Hematopoietic multipotent progenitor cell treated with erythropoietin and hydrocortisone succinate and interleukin-3 and kit ligand, for 8 days (in vitro differentiated cells): ENCODE results near the gene RPL35.

Experiments
- DNase-seq: peaks from one replicate; pipeline ENCODE4 v3.0.0-alpha.2; 2015

The RPL35 gene

GRCh38 chr9:124875501-124875900 lies 13.7 kb upstream of the RPL35 start:
- DNase-seq = no peak

GRCh38 chr9:124873664-124874063 lies 11.9 kb upstream of the RPL35 start:
- DNase-seq = no peak

- DNase-seq = no peak
Measured at GRCh38 chr9:124871156-124871561, 9.4 kb upstream of the RPL35 start.

- DNase-seq = no peak
Measured at GRCh38 chr9:124870723-124871122, 9.0 kb upstream of the RPL35 start.

- DNase-seq = peak; percentile 62
Measured at GRCh38 chr9:124869986-124870560, 8.3 kb upstream of the RPL35 start.

GRCh38 chr9:124869466-124869985 lies 7.8 kb upstream of the RPL35 start:
- DNase-seq = peak; percentile 49

- peak; percentile 87 for DNase-seq
Measured at GRCh38 chr9:124868511-124869465, 7.0 kb upstream of the RPL35 start.

- DNase-seq = peak; percentile 39
Measured at GRCh38 chr9:124863371-124863871, 1.7 kb upstream of the RPL35 start.

- DNase-seq = no peak
Measured at GRCh38 chr9:124860582-124861341, 995 bp downstream of the RPL35 start.

GRCh38 chr9:124859803-124860581 lies 1.8 kb downstream of the RPL35 start:
- no peak for DNase-seq

GRCh38 chr9:124858330-124859046 lies 3.3 kb downstream of the RPL35 start:
- DNase-seq = no peak

GRCh38 chr9:124857533-124858162 lies 4.1 kb downstream of the RPL35 start:
- DNase-seq = no peak

- DNase-seq = peak; percentile 54
Measured at GRCh38 chr9:124855944-124856765, 5.6 kb downstream of the RPL35 start.

GRCh38 chr9:124855566-124855943 lies 6.2 kb downstream of the RPL35 start:
- no peak for DNase-seq

GRCh38 chr9:124854822-124855221 lies 6.9 kb downstream of the RPL35 start:
- DNase-seq = no peak

- no peak for DNase-seq
Measured at GRCh38 chr9:124854161-124854560, 7.6 kb downstream of the RPL35 start.

- no peak for DNase-seq
Measured at GRCh38 chr9:124853605-124854143, 8.1 kb downstream of the RPL35 start.

GRCh38 chr9:124852829-124853531 lies 8.8 kb downstream of the RPL35 start, which contains the start of gene WDR38:
Gene WDR38 (plus strand): TSS chr9:124853460. CDS start chr9:124853532, 72 bp downstream.
- peak; percentile 79 for DNase-seq
